Liver (tissue), 9 donors: ENCODE data around the gene ZMYND8. TPM values are rescaled to one million over a fixed set of nuclear protein-coding genes. Genes with fewer than 3 reads are reported as not detected.

Source experiments
- DNase-seq: peaks from one replicate; pipeline ENCODE4 v3.0.0-alpha.2; 2017; ENCODE audit warnings: low spot score
- H3K27ac ChIP-seq, 2 donors: one replicate each; pipeline ENCODE4 v1.7.0; 2013; ENCODE audit warnings: inconsistent platforms in 2 of 2, low read length in 2 of 2, control low read depth in 1 of 2, low read depth in 1 of 2, mild to moderate bottlenecking in 1 of 2
- H3K27me3 ChIP-seq, 4 donors: one replicate each; pipeline versions ENCODE4 v1.6.1 to v1.7.0; 2013; ENCODE audit warnings: low read length in 3 of 4, inconsistent platforms in 1 of 4, mild to moderate bottlenecking in 1 of 4, moderate library complexity in 1 of 4; ENCODE audit not compliant: control insufficient read depth in 4 of 4, insufficient read depth in 4 of 4
- H3K36me3 ChIP-seq, 4 donors: one replicate each; pipeline versions ENCODE4 v1.6.1 to v1.7.0; 2013; ENCODE audit warnings: low read length in 3 of 4, mild to moderate bottlenecking in 3 of 4, low read depth in 1 of 4, moderate library complexity in 1 of 4; ENCODE audit not compliant: control insufficient read depth in 4 of 4, insufficient read depth in 3 of 4
- H3K4me1 ChIP-seq, 4 donors: one replicate each; pipeline versions ENCODE4 v1.6.1 to v1.7.0; 2013; ENCODE audit warnings: low read length in 3 of 4, mild to moderate bottlenecking in 3 of 4, moderate library complexity in 1 of 4; ENCODE audit not compliant: control insufficient read depth in 4 of 4, insufficient read depth in 4 of 4
- H3K4me3 ChIP-seq, 3 donors: one replicate each; pipeline versions ENCODE4 v1.6.1 to v1.7.0; 2013; ENCODE audit warnings: low read length in 3 of 3, control low read depth in 1 of 3, low read depth in 1 of 3, mild to moderate bottlenecking in 1 of 3
- H3K9ac ChIP-seq, 2 donors: one replicate each; pipeline ENCODE4 v1.7.0; 2013; ENCODE audit warnings: low read length in 2 of 2, mild to moderate bottlenecking in 2 of 2, moderate library complexity in 2 of 2, control low read depth in 1 of 2, low read depth in 1 of 2
- H3K9me3 ChIP-seq, 4 donors: one replicate each; pipeline versions ENCODE4 v1.6.1 to v1.7.0; 2013; ENCODE audit warnings: low read length in 3 of 4; ENCODE audit not compliant: control insufficient read depth in 4 of 4
- CTCF ChIP-seq: fragments of 150-350 bp; IDR thresholded peaks from 2 replicates; pipeline ENCODE4 v1.5.1; 2017; ENCODE audit warnings: improper control_type of control experiment, low read depth, low read length; ENCODE audit not compliant: missing input control
- EGR1 ChIP-seq, 2 donors: IDR thresholded peaks; 2 replicates each; pipeline ENCODE4 v1.6.1; 2016 to 2018; ENCODE audit warnings: antibody characterized with exemption in 2 of 2, low read depth in 2 of 2
- FOXA1 ChIP-seq: IDR thresholded peaks from 2 replicates; pipeline ENCODE4 v1.6.1; 2016; ENCODE audit warnings: antibody characterized with exemption
- FOXA2 ChIP-seq: IDR thresholded peaks from 2 replicates; pipeline ENCODE4 v1.6.1; 2016; ENCODE audit warnings: antibody characterized with exemption
- GABPA ChIP-seq, 2 donors: IDR thresholded peaks in 1 of 2; conservative IDR thresholded peaks in 1 of 2; 2 replicates each; pipeline ENCODE4 v1.6.1; 2016; ENCODE audit warnings: antibody characterized with exemption in 2 of 2, mild to moderate bottlenecking in 1 of 2, moderate library complexity in 1 of 2
- HNF4A ChIP-seq, 2 donors: conservative IDR thresholded peaks; 2 replicates each; pipeline ENCODE4 v1.6.1; 2016; ENCODE audit warnings: antibody characterized with exemption in 2 of 2, mild to moderate bottlenecking in 2 of 2
- HNF4G ChIP-seq: IDR thresholded peaks from 2 replicates; pipeline ENCODE4 v1.6.1; 2016; ENCODE audit warnings: antibody characterized with exemption
- JUND ChIP-seq, 2 donors: IDR thresholded peaks; 2 replicates each; pipeline ENCODE4 v1.6.1; 2016; ENCODE audit warnings: antibody characterized with exemption in 2 of 2
- NR2F2 ChIP-seq: IDR thresholded peaks from 2 replicates; pipeline ENCODE4 v1.6.1; 2016; ENCODE audit warnings: antibody characterized with exemption
- RAD21 ChIP-seq, 2 donors: IDR thresholded peaks; 2 replicates each; pipeline ENCODE4 v1.6.1; 2016; ENCODE audit warnings: antibody characterized with exemption in 2 of 2, mild to moderate bottlenecking in 2 of 2
- REST ChIP-seq: IDR thresholded peaks from 2 replicates; pipeline ENCODE4 v1.6.1; 2016; ENCODE audit warnings: antibody characterized with exemption, mild to moderate bottlenecking
- RXRA ChIP-seq, 2 donors: IDR thresholded peaks; 2 replicates each; pipeline ENCODE4 v1.6.1; 2017 to 2018; ENCODE audit warnings: antibody characterized with exemption in 2 of 2, mild to moderate bottlenecking in 1 of 2
- SP1 ChIP-seq: IDR thresholded peaks from 2 replicates; pipeline ENCODE4 v1.6.1; 2018; ENCODE audit warnings: antibody characterized with exemption, mild to moderate bottlenecking
- TAF1 ChIP-seq: conservative IDR thresholded peaks from 2 replicates; pipeline ENCODE4 v1.6.1; 2016; ENCODE audit warnings: antibody characterized with exemption, mild to moderate bottlenecking
- YY1 ChIP-seq: IDR thresholded peaks from 2 replicates; pipeline ENCODE4 v1.6.1; 2016; ENCODE audit warnings: antibody characterized with exemption, mild to moderate bottlenecking
- ZBTB33 ChIP-seq: IDR thresholded peaks from 2 replicates; pipeline ENCODE4 v1.6.1; 2016; ENCODE audit warnings: antibody characterized with exemption
- WGBS: extraction: QIAGEN DNeasy Blood & Tissue Kit; methylation state at CpG from one replicate; pipeline ENCODE4 v1.1.7; 2013; 5-methylcytosine and 5-hydroxymethylcytosine counted together
- polyA plus RNA-seq, 2 donors: library from polyadenylated mRNA; stranded (reverse) in 1 of 2; unstranded in 1 of 2; fragments of 200-250 nt in 1 of 2; fragments of >200 nt in 1 of 2; fragmentation: Nextera tagmentation in 1 of 2; extraction: Ambion mirVana in 1 of 2; gene quantifications; one replicate each; pipeline versions ENCODE4 v1.2.1 to v1.2.3, GENCODE V29; 2013 to 2015
- total RNA-seq, 2 donors: library from RNA; depleted of rRNA; stranded (reverse); fragments of >200 nt; gene quantifications; one replicate each; pipeline ENCODE4 v1.2.3, GENCODE V29; 2014
- donor health status: healthy.
- donor health status: healthy.
- donor health status: healthy.
- donor health status: healthy.
- donor health status: healthy.

The ZMYND8 gene
- total and polyA plus RNA-seq, 4 donors, result 3.3 to 23.5 (median 6.8) TPM

- Histone ChIP-seq H3K9ac (no peak overlapping the region), H3K4me1 (peaks cover 0 to 12% (median 4%) of the 10 kb centered on the region in 4 donors), H3K27ac (no peak overlapping the region), H3K9me3 (no peaks in the 10 kb centered on the region), H3K36me3 (peaks cover 10 to 27% (median 18%) of the 10 kb centered on the region in 4 donors), H3K27me3 (no peaks in the 10 kb centered on the region), H3K4me3 (no peak overlapping the region)
- no peak for DNase-seq
- WGBS, result 93% methylated on average over 1 of the region's 1 CpG
- TF ChIP-seq YY1 (peak; percentile 32), HNF4A (conservative IDR thresholded peaks at IDR 0.05) (peak; percentile 70 to 79), SP1 (peak; percentile 24), JUND (IDR thresholded peaks at IDR 0.05) (peak in 1 of 2 donors; percentile 13), FOXA2 (no peak), RXRA (IDR thresholded peaks at IDR 0.05) (peak; percentile 53 to 55), REST (no peak)
Observed at GRCh38 chr20:47223896-47224295, 132.6 kb downstream of the ZMYND8 start.

GRCh38 chr20:47222468-47223119 lies 133.9 kb downstream of the ZMYND8 start:
- no peak for DNase-seq
- Histone ChIP-seq H3K9ac (no peak overlapping the region), H3K9me3 (no peaks in the 10 kb centered on the region), H3K27me3 (no peaks in the 10 kb centered on the region), H3K36me3 (peaks cover 7 to 27% (median 14%) of the 10 kb centered on the region in 4 donors), H3K4me3 (no peak overlapping the region), H3K4me1 (peaks cover 4 to 16% (median 7%) of the 10 kb centered on the region in 4 donors), H3K27ac (no peak overlapping the region)
- 96% methylated on average over 12 of the region's 12 CpGs for WGBS
- TF ChIP-seq RXRA (IDR thresholded peaks at IDR 0.05), result no peak
- TF ChIP-seq CTCF, result no peak
- no peak for TF ChIP-seq FOXA1
- no peak for TF ChIP-seq JUND (IDR thresholded peaks at IDR 0.05)
- no peak for TF ChIP-seq RAD21 (IDR thresholded peaks at IDR 0.05)
- no peak for TF ChIP-seq TAF1
- no peak for TF ChIP-seq ZBTB33
- TF ChIP-seq HNF4G, result no peak
- no peak for TF ChIP-seq YY1
- no peak for TF ChIP-seq HNF4A (conservative IDR thresholded peaks at IDR 0.05)
- no peak for TF ChIP-seq REST
- no peak for TF ChIP-seq GABPA (IDR thresholded peaks at IDR 0.05 in 1 of 2, conservative IDR thresholded peaks at IDR 0.05 in 1 of 2)
- no peak for TF ChIP-seq NR2F2
- TF ChIP-seq EGR1 (IDR thresholded peaks at IDR 0.05; ENCODE audit: low read depth in 2 of 2), result no peak
